ENCODE data around the gene SSTR4.

Gene SSTR4

DNA sequence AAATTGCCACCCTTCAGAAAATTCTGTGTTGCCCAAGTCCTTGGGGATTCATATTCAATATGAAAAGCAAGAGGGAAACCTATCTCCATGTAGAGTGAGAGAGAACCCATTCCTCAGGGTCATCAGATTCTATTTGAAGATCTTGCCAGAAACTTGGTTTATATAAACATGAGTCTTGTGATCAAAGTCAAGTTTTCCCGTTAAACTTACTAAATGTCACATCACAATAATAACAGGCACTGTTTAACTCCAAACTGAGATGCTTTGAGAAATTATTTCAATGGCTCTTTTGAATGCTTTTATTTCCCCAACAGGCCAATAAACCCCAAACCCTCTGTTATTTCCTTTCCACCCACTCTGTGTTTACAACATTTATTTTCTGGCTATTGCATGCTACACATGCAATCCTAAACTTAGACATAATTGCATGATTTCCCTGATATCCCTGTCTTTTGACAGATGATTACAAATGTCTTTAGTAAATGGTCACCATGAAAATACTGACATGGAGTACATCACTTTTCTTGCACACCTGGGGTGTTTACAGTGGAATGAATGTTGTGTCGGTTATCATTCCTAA, 31.1 kb upstream of the SSTR4 start:
- no peaks in the 10 kb centered on the region for H3K36me3 ChIP-seq (ENCODE audit: control insufficient read depth in 2 of 2, insufficient read depth in 2 of 2, low read length in 2 of 2)
- H3K4me3 ChIP-seq (ENCODE audit: low read length in 2 of 2): no peak overlapping the region
- no peaks in the 10 kb centered on the region for H3K9me3 ChIP-seq (ENCODE audit: control insufficient read depth in 2 of 2, low read length in 2 of 2)
- H3K27ac ChIP-seq (ENCODE audit: low read length): no peak overlapping the region
- no peak overlapping the region for H3K9ac ChIP-seq (ENCODE audit: low read length in 2 of 2)
- no peaks in the 10 kb centered on the region for H3K27me3 ChIP-seq (ENCODE audit: control insufficient read depth in 1 of 2, insufficient read depth in 2 of 2, low read length in 2 of 2)
- no peaks in the 10 kb centered on the region for H3K4me1 ChIP-seq (ENCODE audit: control insufficient read depth, insufficient read depth, low read length)

DNA sequence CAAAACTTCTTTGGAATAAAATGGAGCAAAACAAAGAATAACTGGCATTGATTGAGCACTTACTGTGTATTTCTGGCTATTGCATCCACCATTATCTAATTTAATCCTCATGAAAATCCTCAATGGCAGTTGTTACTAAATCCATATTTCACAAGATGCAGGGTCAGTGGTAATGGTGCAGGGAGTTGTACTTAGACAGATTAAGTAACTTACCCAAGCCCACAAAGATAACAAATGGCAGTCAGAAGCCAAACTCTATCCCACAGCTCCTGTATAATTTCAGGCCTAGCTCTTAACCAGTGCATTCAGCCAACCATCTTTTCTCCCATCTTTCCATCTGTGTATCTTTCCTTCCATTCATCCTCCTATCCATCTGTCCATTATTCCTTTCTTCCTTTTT, 29.3 kb upstream of the SSTR4 start:
- H3K4me1 ChIP-seq (ENCODE audit: control insufficient read depth, insufficient read depth, low read length): no peaks in the 10 kb centered on the region
- no peak overlapping the region for H3K9ac ChIP-seq (ENCODE audit: low read length in 2 of 2)

DNA sequence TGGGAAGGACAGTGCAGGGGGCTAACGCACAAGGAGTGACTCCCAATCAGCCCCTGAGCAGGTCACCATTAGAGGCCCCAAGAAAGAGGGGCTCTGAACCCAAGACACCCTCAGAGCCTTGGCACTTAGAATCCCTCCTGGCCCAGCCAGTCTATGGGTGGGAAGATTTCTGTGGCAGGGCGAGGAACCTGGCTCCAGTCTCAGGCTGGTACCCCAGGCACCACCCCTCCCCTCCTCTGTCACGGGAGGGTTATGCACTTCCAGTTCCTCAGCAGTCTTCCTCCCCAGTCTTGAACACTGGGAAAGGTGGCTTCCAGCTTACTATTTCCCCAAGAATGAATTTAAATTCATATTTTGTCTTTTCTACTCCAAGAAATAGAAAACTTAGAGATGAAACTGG, 27.6 kb upstream of the SSTR4 start:
- H3K4me1 ChIP-seq (ENCODE audit: control insufficient read depth, insufficient read depth, low read length): no peaks in the 10 kb centered on the region

More for the DNA sequence above, 29.3 kb upstream of the SSTR4 start:
- H3K36me3 ChIP-seq (ENCODE audit: control insufficient read depth in 2 of 2, insufficient read depth in 2 of 2, low read length in 2 of 2): no peaks in the 10 kb centered on the region
- H3K9me3 ChIP-seq (ENCODE audit: control insufficient read depth in 2 of 2, low read length in 2 of 2): no peaks in the 10 kb centered on the region
- H3K27me3 ChIP-seq (ENCODE audit: control insufficient read depth in 1 of 2, insufficient read depth in 2 of 2, low read length in 2 of 2): no peaks in the 10 kb centered on the region
- no peak overlapping the region for H3K4me3 ChIP-seq (ENCODE audit: low read length in 2 of 2)
- no peak overlapping the region for H3K27ac ChIP-seq (ENCODE audit: low read length)

DNA sequence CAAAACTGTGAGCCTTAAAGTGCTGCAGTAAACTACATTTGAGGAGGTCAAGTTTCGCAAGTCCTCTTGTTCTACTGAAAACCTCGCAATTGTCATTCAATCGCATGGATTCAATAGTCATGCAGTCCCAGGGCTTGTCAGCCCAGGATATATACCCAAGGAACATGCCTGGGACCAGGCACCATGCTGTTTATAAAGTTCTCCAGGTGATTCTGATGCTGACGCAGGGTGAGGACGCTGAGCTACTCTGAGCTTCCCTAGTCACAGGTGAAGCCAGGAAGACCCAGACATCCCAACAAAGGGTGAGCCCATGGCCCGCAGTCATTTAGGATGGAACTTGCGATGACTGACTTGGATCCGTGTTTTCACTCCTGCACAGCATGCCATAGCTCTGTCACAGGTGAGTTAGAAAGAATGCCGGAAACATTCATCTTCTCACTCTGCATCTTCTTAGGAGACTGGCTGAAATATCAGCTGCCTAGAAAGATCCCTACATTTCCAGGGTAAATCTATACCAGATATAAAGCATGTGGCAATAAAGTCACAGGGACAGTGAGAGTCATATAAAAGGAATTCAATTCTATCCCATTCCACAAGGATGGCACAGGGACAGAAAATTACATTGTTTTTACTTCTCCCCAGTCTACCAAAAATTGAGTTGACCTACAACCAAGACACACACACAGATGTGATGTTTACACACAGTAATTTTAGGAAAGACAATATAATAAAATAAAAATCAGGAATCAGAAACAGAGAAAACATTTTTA, 27.0 kb upstream of the SSTR4 start:
- H3K36me3 ChIP-seq (ENCODE audit: control insufficient read depth in 2 of 2, insufficient read depth in 2 of 2, low read length in 2 of 2): no peaks in the 10 kb centered on the region
- H3K4me1 ChIP-seq (ENCODE audit: control insufficient read depth, insufficient read depth, low read length): no peaks in the 10 kb centered on the region
- H3K9me3 ChIP-seq (ENCODE audit: control insufficient read depth in 2 of 2, low read length in 2 of 2): no peaks in the 10 kb centered on the region
- H3K4me3 ChIP-seq (ENCODE audit: low read length in 2 of 2): no peak overlapping the region
- no peaks in the 10 kb centered on the region for H3K27me3 ChIP-seq (ENCODE audit: control insufficient read depth in 1 of 2, insufficient read depth in 2 of 2, low read length in 2 of 2)
- no peak overlapping the region for H3K27ac ChIP-seq (ENCODE audit: low read length)
- no peak overlapping the region for H3K9ac ChIP-seq (ENCODE audit: low read length in 2 of 2)

More for the DNA sequence above, 27.6 kb upstream of the SSTR4 start:
- Histone ChIP-seq H3K9me3 (ENCODE audit: control insufficient read depth in 2 of 2, low read length in 2 of 2) (no peaks in the 10 kb centered on the region), H3K36me3 (ENCODE audit: control insufficient read depth in 2 of 2, insufficient read depth in 2 of 2, low read length in 2 of 2) (no peaks in the 10 kb centered on the region), H3K27me3 (ENCODE audit: control insufficient read depth in 1 of 2, insufficient read depth in 2 of 2, low read length in 2 of 2) (no peaks in the 10 kb centered on the region), H3K4me3 (ENCODE audit: low read length in 2 of 2) (no peak overlapping the region), H3K27ac (ENCODE audit: low read length) (no peak overlapping the region), H3K9ac (ENCODE audit: low read length in 2 of 2) (no peak overlapping the region)

DNA sequence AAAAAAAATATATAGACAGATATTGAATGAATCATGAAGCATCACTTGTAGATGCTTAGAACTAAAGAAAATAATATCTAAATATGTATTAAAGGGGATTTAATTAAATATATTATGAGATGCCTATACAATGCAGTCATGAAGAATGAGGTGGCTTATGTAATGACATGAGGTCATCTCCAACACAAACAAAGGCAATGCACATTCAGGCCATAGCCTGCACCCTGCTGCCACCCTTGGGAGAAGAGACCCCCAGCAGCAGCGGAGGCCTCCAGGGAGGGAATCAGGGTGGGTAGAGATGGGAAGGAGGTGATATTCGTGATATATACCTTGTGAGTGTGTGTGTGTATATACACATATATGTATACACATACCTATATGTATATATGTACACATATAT, 26.4 kb upstream of the SSTR4 start:
- H3K4me1 ChIP-seq (ENCODE audit: control insufficient read depth, insufficient read depth, low read length): no peaks in the 10 kb centered on the region
- H3K36me3 ChIP-seq (ENCODE audit: control insufficient read depth in 2 of 2, insufficient read depth in 2 of 2, low read length in 2 of 2): no peaks in the 10 kb centered on the region
- H3K9me3 ChIP-seq (ENCODE audit: control insufficient read depth in 2 of 2, low read length in 2 of 2): no peaks in the 10 kb centered on the region
- H3K27ac ChIP-seq (ENCODE audit: low read length): no peak overlapping the region
- H3K4me3 ChIP-seq (ENCODE audit: low read length in 2 of 2): no peak overlapping the region
- no peak overlapping the region for H3K9ac ChIP-seq (ENCODE audit: low read length in 2 of 2)
- no peaks in the 10 kb centered on the region for H3K27me3 ChIP-seq (ENCODE audit: control insufficient read depth in 1 of 2, insufficient read depth in 2 of 2, low read length in 2 of 2)

DNA sequence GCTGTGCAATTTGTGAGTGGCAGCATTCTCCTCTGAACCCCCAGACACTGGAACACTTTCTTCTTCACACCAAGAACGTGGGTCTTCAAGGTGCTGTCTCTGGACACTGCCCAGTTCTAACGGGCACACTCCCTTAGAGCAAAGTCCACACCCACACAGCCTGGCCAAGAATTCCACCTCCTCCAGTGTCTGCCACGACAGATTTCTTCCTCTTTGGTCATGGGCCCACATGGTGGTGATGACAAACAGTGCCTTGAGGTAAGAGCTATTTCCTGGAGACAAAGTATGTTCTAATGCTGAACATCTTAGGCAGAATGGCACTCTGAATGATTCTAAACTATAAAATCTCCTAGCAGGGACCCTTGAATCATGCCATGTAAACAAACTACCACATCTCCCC, 25.5 kb upstream of the SSTR4 start:
- H3K9ac ChIP-seq (ENCODE audit: low read length in 2 of 2): no peak overlapping the region
- H3K36me3 ChIP-seq (ENCODE audit: control insufficient read depth in 2 of 2, insufficient read depth in 2 of 2, low read length in 2 of 2): no peaks in the 10 kb centered on the region
- no peak overlapping the region for H3K27ac ChIP-seq (ENCODE audit: low read length)
- H3K4me3 ChIP-seq (ENCODE audit: low read length in 2 of 2): no peak overlapping the region
- no peaks in the 10 kb centered on the region for H3K27me3 ChIP-seq (ENCODE audit: control insufficient read depth in 1 of 2, insufficient read depth in 2 of 2, low read length in 2 of 2)
- no peaks in the 10 kb centered on the region for H3K9me3 ChIP-seq (ENCODE audit: control insufficient read depth in 2 of 2, low read length in 2 of 2)
- no peaks in the 10 kb centered on the region for H3K4me1 ChIP-seq (ENCODE audit: control insufficient read depth, insufficient read depth, low read length)

DNA sequence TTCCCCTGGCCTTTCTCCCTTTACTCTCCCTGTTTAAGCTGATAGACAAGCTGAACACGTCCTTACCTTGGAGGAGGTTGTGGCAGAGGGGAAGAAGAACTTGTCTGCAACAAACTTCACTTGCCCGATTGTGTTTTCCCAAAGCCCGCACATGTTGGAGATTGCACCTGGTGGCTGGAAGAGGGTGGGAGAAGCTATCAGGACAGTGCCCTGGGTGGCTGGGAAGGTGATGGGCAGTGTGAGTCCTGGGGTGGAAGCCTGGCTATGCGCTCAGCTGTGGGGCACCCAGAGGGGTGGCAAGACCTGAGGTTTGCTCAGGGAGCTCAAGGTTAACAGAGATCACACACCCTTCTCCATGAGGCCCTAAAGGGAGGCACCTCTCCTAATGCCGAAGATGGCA, 25.0 kb upstream of the SSTR4 start:
- H3K4me3 ChIP-seq (ENCODE audit: low read length in 2 of 2): no peak overlapping the region
- no peaks in the 10 kb centered on the region for H3K4me1 ChIP-seq (ENCODE audit: control insufficient read depth, insufficient read depth, low read length)
- H3K36me3 ChIP-seq (ENCODE audit: control insufficient read depth in 2 of 2, insufficient read depth in 2 of 2, low read length in 2 of 2): no peaks in the 10 kb centered on the region
- H3K9me3 ChIP-seq (ENCODE audit: control insufficient read depth in 2 of 2, low read length in 2 of 2): no peaks in the 10 kb centered on the region
- H3K27ac ChIP-seq (ENCODE audit: low read length): no peak overlapping the region
- no peak overlapping the region for H3K9ac ChIP-seq (ENCODE audit: low read length in 2 of 2)
- H3K27me3 ChIP-seq (ENCODE audit: control insufficient read depth in 1 of 2, insufficient read depth in 2 of 2, low read length in 2 of 2): no peaks in the 10 kb centered on the region

DNA sequence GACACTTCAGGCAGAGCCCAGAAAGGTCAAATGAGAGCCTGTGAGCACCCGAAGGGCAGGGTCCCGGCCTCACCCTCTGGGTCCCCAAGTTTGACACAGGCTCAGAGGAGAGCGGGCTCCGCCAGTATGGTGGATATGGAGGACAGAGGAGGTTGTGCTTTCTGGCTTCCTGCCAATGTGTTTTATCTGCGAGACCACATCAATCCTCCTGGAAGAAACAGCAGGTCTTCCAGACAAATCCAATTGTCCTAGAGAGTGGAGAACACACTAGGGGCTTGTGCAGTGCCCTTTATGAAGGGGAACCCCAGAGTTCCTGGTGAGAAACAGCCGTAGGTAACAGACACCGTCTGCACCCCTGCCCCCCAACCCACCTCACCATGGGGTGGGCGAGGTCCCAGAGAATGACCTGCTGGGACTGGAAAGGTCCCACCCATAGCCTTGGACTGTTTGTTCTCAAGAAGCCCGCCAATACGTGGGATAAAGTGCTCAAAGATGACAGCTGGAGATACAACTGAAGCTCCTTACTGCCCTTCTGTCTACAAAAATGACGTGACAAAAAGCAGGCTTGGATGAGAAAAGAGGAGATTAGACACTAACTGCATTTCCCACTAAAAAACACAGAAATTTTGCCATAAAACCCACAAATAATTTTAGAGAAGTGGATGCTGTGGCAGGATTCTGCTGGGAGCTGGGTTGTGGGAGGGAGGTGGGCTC, 23.9 kb upstream of the SSTR4 start:
- H3K9ac ChIP-seq (ENCODE audit: low read length in 2 of 2): no peak overlapping the region

DNA sequence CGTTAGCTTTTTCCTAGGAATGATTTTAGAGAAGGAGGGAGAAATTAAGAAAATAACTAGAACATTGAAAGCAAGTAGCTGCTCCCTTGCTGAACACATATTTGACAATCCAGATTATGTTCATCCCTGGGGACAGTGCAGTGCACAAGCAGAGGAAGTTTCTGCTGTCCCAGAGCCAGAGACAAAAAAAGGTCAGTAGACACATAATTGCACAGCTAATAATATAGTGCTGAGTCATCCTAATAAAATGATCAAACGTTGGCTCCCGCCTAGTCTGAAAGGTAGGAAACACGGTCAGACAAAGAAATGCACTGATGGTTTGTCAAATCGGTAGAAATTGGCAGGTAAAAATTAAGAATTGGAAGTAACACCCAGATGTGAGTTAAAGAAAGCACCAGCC, 21.7 kb upstream of the SSTR4 start:
- Histone ChIP-seq H3K9ac (ENCODE audit: low read length in 2 of 2) (no peak overlapping the region), H3K9me3 (ENCODE audit: control insufficient read depth in 2 of 2, low read length in 2 of 2) (no peaks in the 10 kb centered on the region), H3K4me3 (ENCODE audit: low read length in 2 of 2) (no peak overlapping the region), H3K27me3 (ENCODE audit: control insufficient read depth in 1 of 2, insufficient read depth in 2 of 2, low read length in 2 of 2) (no peaks in the 10 kb centered on the region), H3K4me1 (ENCODE audit: control insufficient read depth, insufficient read depth, low read length) (no peaks in the 10 kb centered on the region), H3K36me3 (ENCODE audit: control insufficient read depth in 2 of 2, insufficient read depth in 2 of 2, low read length in 2 of 2) (no peaks in the 10 kb centered on the region), H3K27ac (ENCODE audit: low read length) (no peak overlapping the region)

More for the DNA sequence above, 23.9 kb upstream of the SSTR4 start:
- Histone ChIP-seq H3K4me1 (ENCODE audit: control insufficient read depth, insufficient read depth, low read length) (no peaks in the 10 kb centered on the region), H3K9me3 (ENCODE audit: control insufficient read depth in 2 of 2, low read length in 2 of 2) (no peaks in the 10 kb centered on the region), H3K27ac (ENCODE audit: low read length) (no peak overlapping the region), H3K36me3 (ENCODE audit: control insufficient read depth in 2 of 2, insufficient read depth in 2 of 2, low read length in 2 of 2) (no peaks in the 10 kb centered on the region), H3K27me3 (ENCODE audit: control insufficient read depth in 1 of 2, insufficient read depth in 2 of 2, low read length in 2 of 2) (no peaks in the 10 kb centered on the region), H3K4me3 (ENCODE audit: low read length in 2 of 2) (no peak overlapping the region)

DNA sequence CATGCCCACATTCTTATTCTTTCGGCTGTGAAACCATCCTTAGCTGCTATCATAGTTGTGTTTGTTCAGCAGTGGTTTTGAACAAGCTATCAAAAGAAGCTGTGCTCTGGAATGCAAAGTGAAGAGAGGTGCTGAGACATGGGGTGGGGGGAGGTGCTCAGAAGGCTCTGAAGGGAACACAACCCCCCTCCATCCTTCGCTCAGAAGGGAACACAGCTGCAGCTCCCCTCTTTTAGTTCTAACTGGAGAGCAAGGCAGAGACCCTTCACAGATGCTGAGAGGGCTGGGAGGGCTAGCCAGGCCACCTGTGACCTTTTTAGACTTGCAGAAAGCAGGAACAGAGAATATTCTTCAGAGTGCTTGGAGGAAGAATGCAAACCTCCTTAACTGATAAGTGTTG, 17.6 kb upstream of the SSTR4 start:
- Histone ChIP-seq H3K27me3 (ENCODE audit: control insufficient read depth in 1 of 2, insufficient read depth in 2 of 2, low read length in 2 of 2) (peaks cover 0 to 2% of the 10 kb centered on the region in 2 donors), H3K4me3 (ENCODE audit: low read length in 2 of 2) (no peak overlapping the region), H3K9me3 (ENCODE audit: control insufficient read depth in 2 of 2, low read length in 2 of 2) (no peaks in the 10 kb centered on the region), H3K4me1 (ENCODE audit: control insufficient read depth, insufficient read depth, low read length) (no peaks in the 10 kb centered on the region), H3K9ac (ENCODE audit: low read length in 2 of 2) (no peak overlapping the region), H3K27ac (ENCODE audit: low read length) (no peak overlapping the region), H3K36me3 (ENCODE audit: control insufficient read depth in 2 of 2, insufficient read depth in 2 of 2, low read length in 2 of 2) (no peaks in the 10 kb centered on the region)

DNA sequence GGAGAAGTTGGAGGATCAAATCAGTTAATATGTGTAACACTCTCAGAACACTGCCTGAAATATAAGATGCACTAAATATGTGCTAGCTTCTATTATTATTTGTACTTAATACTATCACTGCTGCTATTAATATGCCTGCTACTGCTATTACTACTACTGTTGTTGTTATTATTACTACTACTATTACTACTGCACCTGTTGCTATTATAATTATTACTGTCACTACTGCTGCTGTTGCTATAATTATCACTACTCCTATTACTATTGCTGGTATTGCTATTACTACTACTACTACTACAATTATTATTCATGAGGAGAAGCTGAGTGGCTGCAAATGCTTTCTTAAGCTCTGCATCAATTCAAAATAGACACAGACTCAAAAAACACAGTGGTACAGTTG, 16.7 kb upstream of the SSTR4 start:
- Histone ChIP-seq H3K4me3 (ENCODE audit: low read length in 2 of 2) (no peak overlapping the region), H3K9ac (ENCODE audit: low read length in 2 of 2) (no peak overlapping the region), H3K4me1 (ENCODE audit: control insufficient read depth, insufficient read depth, low read length) (no peaks in the 10 kb centered on the region), H3K36me3 (ENCODE audit: control insufficient read depth in 2 of 2, insufficient read depth in 2 of 2, low read length in 2 of 2) (no peaks in the 10 kb centered on the region), H3K27me3 (ENCODE audit: control insufficient read depth in 1 of 2, insufficient read depth in 2 of 2, low read length in 2 of 2) (peaks cover 0 to 2% of the 10 kb centered on the region in 2 donors), H3K9me3 (ENCODE audit: control insufficient read depth in 2 of 2, low read length in 2 of 2) (no peaks in the 10 kb centered on the region), H3K27ac (ENCODE audit: low read length) (no peak overlapping the region)
